ENCODE measurements around the gene PDRG1. TPM values are rescaled to one million over a fixed set of nuclear protein-coding genes. Genes with fewer than 3 reads are reported as not detected.
"Not testable (repeated sequence)": the region's sequence is repeated elsewhere in the genome, so short reads cannot be mapped to it uniquely, and the experiment has no call there.

Gene PDRG1
- total RNA-seq, 1 experiment from 2014 or later: 55.6 TPM

DNA sequence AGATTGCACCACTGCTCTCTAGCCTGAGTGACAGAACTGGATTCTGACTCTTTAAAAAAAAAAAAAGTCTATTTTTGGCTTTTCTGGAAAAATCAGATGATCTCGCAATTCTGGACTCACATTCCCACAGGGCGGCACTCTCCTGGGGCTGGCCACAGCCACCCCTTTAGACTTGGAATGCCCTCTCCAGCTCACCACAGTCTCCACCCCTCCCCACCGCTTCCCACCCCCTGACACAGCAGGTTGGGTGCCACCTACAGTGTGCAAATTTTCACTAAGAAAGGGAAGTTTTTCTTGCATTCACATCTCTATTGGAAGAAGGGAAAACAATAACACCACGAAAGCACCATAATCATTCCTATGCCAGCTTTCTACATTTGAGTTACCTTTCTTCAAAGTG, 15.4 kb downstream of the PDRG1 start:
- DNase-seq (ENCODE audit: low read depth): no peak
- in situ Hi-C loops (cut with HindIII; ENCODE audit: low pct_unique_long_range_greater_than_20kb, low sequenced_read_pairs): no loop called here

DNA sequence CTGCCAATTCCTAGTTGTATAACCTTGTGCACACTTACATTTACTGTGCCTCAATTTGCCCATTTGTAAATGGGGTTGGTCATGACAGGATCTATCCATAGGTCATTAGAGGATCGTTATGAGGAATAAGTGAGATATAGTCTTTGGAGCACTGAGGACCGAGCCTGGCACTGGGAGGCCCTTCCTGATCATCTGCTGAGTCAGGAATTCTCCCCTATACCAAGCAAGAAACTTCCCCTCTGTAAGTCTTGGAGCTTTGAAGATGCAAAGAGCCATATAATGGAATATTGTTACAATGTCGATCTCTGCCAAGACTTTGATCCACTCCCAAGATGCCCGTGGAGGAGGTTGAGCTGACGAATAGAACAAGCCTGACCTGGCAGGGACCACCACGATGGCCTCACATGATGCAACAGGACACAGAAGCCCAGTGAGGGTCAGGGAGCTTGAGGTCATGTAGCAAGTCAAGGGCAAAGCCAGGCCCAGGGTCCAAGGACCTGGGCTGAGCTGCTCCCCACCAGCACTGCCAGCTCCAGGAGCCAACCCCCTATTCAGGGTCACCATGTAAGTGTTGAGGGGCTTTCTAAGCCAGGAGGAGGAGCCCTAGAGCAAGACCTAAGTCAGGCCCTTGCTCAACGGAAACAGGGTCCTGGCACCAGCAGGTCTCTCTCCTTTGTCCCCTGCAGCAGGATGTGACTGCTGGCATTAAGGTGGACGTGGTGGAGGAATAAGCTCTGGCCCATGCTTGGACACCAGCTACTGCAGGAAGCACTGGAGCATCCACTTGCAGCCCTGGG, 16.7 kb downstream of the PDRG1 start:
- no peak for DNase-seq (ENCODE audit: low read depth)
- in situ Hi-C loops (cut with HindIII; ENCODE audit: low pct_unique_long_range_greater_than_20kb, low sequenced_read_pairs): no loop called here

DNA sequence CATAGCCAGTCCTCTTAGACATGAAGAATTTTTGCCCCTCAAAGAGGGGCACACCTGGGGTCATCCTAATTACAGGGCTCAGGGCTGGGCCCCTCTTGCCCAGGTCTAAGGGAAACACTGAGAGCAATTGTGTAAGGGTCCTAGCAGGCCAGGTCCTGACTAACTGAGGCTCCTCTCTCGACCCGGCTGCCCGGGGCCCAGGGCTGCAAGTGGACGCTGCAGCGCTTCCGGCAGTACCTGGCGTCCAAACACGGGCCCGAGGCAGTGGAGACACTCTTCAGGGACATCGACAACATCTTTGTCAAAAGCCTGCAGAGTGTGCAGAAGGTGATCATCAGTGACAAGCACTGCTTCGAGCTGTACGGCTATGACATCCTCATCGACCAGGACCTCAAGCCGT, 17.4 kb downstream of the PDRG1 start:
- no peak for DNase-seq (ENCODE audit: low read depth)
- in situ Hi-C loops (cut with HindIII; ENCODE audit: low pct_unique_long_range_greater_than_20kb, low sequenced_read_pairs): no loop called here

DNA sequence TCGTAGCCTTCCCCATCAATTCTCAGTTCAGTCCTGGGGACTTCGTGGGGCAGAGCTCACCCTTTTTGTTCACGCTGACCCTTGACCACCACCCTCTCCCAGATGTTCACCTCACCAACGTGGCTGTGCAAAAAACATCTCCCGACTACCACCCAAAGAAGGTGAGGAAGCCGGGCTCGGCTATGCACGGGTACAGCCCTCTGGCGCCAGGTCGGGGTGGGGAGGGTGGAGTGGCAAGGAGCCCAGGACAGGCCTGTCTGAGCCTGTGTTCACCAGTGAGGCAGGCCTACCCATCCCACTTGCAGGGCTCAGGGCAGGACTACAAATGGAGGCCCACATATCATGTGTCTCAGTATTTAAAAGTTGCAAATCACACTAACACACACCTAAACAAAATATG, 18.1 kb downstream of the PDRG1 start:
- no peak for DNase-seq (ENCODE audit: low read depth)
- in situ Hi-C loops (cut with HindIII; ENCODE audit: low pct_unique_long_range_greater_than_20kb, low sequenced_read_pairs): no loop called here

DNA sequence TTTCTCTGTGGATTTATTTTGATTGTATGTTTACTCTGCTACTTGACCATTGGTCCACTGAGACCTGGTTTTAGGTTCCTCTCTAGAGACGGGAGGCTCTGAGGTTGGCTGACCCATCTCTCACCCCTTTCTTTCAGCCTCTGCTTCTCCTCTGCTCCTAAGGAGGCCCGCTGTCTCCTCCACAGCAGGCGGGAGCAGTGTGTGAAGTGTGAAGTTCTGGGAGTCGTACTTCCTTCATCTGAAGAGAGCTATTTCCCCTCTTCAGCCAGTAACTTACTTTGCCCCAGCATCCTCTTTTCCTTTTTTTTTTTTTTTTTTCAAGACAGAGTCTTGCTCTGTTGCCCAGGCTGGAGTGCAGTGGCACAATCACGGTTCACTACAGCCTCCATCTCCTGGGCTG, 21.1 kb downstream of the PDRG1 start:
- in situ Hi-C loops (cut with HindIII; ENCODE audit: low pct_unique_long_range_greater_than_20kb, low sequenced_read_pairs): no loop called here

DNA sequence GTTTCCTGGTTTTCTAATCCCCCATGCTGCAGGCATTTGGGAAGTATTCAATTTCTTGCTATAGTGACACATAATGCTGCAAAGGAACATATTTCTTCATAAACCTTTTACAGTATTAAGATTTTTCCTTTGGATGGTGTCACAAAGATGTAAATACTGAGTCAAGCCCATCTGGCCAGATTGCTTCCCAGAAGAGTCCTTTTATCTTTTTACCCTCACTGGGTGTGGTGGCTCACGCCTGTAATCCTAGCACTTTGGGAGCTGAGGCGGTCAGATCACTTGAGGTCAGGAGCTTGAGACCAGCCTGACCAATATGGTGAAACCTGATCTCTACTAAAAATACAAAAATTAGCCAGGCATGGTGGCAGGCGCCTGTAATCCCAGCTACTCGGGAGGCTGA, 22.2 kb downstream of the PDRG1 start:
- DNase-seq (ENCODE audit: low read depth); in situ Hi-C loops (cut with HindIII; ENCODE audit: low pct_unique_long_range_greater_than_20kb, low sequenced_read_pairs): not testable (repeated sequence)

More for the DNA sequence above, 21.1 kb downstream of the PDRG1 start:
- no peak for DNase-seq (ENCODE audit: low read depth)

DNA sequence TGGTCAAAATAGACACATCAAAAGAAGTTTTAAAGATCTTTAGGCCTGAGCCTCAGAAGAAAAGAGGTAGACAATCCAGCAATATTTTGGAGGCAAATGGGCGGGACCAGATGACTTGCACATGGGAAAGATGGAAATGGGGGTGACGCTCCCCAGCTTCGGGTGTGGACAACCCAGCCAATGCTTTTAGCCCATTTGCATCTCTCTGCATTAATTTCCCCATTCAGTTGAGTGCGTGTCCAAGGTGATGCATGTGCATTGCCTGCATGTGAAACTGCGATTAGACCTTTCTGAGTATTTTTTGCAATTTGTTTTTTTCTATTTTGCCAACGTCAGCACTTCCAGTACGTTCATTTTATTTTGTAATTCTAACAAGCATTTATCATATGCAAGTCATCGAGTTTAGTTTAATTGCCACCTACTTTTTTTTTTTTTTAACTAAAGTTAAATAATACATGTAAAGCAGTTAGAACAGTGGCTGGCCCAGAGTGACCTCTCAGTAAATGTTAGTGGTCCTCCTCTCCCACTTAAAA, 24.2 kb downstream of the PDRG1 start:
- in situ Hi-C loops (cut with HindIII; ENCODE audit: low pct_unique_long_range_greater_than_20kb, low sequenced_read_pairs): no loop called here

DNA sequence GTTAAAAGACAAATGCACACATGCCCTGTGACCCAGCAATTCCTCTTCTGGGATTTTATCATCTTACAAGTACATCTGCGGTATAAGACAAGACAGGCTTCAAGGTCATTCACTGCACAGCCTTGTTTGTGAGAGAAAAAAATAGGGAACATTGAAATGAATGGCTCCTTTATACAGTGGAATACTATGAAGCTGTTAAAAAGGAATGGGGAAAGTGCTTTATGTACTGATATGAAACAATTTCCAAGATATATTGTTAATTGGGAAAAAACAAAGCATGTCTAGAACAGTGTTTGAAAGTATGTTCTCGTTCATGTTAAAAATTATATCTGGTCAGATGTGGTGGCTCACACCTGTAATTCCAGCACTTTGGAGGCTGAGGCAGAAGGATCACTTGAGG, 25.4 kb downstream of the PDRG1 start:
- in situ Hi-C loops (cut with HindIII; ENCODE audit: low pct_unique_long_range_greater_than_20kb, low sequenced_read_pairs): no loop called here
- no peak for DNase-seq (ENCODE audit: low read depth)

More for the DNA sequence above, 24.2 kb downstream of the PDRG1 start:
- no peak for DNase-seq (ENCODE audit: low read depth)

DNA sequence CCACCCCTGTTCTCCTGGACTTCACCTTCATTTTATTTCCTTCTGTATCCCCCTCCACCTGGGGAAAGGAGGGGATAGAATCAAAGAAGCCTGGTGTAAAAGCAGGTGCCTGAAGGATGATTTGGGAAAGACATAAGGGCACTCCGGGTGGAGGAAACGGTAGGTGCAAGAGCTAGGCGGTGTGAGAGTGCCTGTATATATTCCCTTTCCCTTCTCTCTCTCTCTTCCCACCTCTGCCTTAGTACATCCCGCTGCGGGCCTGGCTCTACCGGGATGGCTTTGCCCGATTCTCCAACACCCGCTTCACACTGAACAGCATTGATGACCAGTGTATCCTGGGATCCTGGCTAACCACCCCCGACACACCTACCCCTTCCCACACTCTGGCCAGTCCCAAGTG, 26.2 kb downstream of the PDRG1 start:
- in situ Hi-C loops (cut with HindIII; ENCODE audit: low pct_unique_long_range_greater_than_20kb, low sequenced_read_pairs): no loop called here
- no peak for DNase-seq (ENCODE audit: low read depth)

DNA sequence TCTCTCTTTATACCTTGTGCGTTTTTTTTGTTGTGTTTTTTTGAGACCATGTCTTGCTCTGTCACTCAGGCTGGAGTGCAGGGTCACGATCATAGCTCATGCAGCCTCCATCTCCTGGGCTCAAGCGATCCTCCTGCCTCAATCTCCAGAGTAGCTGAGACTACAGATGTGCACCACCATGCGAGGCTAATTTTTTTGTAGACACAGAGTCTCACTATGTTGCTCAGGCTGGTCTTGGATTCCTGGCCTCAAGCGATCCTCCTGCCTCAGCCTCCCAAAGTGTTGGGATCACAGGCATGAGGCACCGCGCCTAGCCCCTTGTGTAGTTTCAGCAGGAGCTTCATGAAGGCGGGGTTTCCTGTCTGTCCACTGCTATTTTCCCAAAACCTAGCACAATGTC, 27.3 kb downstream of the PDRG1 start:
- in situ Hi-C loops (cut with HindIII; ENCODE audit: low pct_unique_long_range_greater_than_20kb, low sequenced_read_pairs): no loop called here
- DNase-seq (ENCODE audit: low read depth): no peak

DNA sequence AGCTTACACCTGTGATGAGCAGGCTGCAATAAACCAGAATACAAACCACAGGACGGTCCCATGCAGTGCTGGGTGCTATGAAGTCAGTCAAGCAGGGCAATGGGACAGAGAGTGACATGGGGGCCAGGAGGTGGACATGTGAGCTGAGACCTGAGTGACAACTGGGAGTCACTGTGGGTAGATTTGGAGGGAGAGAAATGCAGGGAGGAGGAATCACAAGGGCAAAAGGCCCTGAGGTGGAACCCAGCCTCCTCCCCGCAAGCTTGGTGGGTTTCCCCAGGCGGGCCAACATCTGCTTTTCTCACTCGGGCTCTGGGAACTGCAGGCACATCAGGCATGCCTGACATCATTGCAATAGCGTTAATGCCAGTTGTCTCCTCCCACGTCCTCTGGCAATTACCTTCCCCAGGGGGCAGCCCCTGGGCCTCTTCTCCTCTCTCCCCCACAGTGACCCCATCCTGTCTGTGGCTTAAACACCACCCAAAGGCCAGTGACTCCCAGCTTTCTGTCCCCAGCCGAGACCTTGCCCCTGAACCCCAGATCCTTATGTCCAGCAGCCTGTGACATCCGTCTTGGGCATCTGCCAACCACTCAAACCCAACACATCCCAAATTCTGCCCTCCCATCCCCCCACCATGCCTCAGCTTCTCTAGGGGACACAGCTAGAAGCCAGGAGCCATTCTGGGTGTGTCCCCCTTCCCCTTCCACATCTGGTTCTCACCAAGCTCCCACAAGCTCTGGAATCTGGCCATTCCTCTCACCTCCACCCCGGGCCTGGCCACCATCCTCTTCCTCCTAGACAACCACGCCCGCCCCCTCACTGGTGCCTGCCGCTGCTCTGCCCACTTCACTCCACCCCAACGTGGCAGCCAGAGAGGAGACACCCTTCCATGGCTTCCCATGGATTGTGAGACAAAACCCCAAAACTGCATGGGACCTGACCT, 28.2 kb downstream of the PDRG1 start:
- in situ Hi-C loops (cut with HindIII; ENCODE audit: low pct_unique_long_range_greater_than_20kb, low sequenced_read_pairs): no loop called here

DNA sequence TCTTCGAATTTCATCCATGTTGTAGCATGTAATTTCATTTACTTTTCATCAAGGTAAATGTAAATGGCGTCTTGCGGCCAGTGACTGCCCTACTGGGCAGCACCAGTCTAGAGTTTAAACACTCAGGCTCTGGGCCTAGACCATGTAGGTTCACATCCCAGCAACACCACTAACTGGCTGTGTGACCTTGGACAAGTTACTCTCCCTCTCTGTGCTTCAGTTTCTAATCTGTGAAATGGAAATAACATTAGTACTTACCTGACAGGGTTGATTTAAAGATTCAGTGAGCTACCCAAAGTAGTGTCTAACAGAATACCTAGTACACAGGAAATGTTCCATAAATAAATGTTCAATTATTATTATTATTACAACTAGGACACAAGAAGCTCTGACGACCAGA, 29.3 kb downstream of the PDRG1 start:
- in situ Hi-C loops (cut with HindIII; ENCODE audit: low pct_unique_long_range_greater_than_20kb, low sequenced_read_pairs): no loop called here
- DNase-seq (ENCODE audit: low read depth): no peak

More for the DNA sequence above, 28.2 kb downstream of the PDRG1 start:
- DNase-seq (ENCODE audit: low read depth): no peak

DNA sequence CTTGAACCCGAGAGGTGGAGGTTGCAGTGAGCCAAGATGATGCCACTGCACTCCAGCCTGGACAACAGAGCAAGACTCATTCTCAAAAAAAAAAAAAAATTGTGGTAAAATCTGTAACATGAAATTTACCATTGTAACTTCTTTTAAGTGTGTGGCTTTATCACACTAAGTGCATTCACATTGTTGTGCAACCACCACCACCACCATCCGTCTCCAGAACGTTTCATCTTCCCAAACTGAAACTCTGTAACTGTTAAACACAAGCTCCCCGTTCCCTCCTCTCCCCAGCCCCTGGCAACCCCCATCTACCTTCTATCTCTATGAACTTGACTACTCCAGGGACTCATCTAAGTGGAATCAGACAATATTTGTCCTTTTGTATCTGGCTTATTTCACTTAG, 29.7 kb downstream of the PDRG1 start:
- no peak for DNase-seq (ENCODE audit: low read depth)
- in situ Hi-C loops (cut with HindIII; ENCODE audit: low pct_unique_long_range_greater_than_20kb, low sequenced_read_pairs): no loop called here

DNA sequence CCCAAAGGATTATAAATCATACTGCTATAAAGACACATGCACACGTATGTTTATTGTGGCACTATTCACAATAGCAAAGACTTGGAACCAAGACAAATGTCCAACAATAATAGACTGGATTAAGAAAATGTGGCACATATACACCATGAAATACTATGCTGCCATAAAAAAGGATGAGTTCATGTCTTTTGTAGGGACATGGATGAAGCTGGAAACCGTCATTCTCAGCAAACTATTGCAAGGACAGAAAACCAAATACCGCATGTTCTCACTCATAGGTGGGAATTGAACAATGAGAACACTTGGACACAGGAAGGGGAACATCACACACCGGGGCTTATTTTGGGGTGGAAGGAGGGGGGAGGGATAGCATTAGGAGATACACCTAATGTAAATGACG, 30.4 kb downstream of the PDRG1 start:
- in situ Hi-C loops (cut with HindIII; ENCODE audit: low pct_unique_long_range_greater_than_20kb, low sequenced_read_pairs); DNase-seq (ENCODE audit: low read depth): not testable (repeated sequence)

DNA sequence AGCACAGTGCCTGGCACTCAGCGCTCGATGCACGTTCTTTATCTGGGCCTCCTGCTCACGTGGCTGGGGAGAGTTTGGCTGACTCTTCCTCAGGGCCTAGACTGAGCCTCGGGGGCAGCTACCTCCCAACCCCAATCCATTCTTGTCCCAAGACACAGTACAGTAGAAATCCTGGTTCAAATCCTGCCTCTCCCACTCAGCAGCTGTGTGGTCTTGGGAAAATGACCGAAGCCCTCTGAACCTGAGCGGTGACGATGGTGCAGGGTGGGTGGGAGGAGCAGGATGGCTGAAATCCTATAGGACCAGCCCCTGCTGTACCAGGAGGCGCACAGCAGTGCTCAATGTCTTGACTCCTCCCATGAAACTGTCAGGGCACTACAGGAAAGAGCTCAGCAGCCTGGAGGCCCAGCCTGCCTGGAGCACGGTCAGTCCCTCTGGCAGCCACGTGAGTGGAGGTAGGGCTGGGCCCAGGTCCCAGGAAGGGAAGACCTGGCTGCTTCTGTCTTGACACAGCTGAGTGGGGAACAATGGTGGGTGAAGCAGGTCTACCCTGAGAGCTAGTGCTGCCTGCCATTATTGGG, 31.5 kb downstream of the PDRG1 start:
- in situ Hi-C loops (cut with HindIII; ENCODE audit: low pct_unique_long_range_greater_than_20kb, low sequenced_read_pairs): no loop called here

DNA sequence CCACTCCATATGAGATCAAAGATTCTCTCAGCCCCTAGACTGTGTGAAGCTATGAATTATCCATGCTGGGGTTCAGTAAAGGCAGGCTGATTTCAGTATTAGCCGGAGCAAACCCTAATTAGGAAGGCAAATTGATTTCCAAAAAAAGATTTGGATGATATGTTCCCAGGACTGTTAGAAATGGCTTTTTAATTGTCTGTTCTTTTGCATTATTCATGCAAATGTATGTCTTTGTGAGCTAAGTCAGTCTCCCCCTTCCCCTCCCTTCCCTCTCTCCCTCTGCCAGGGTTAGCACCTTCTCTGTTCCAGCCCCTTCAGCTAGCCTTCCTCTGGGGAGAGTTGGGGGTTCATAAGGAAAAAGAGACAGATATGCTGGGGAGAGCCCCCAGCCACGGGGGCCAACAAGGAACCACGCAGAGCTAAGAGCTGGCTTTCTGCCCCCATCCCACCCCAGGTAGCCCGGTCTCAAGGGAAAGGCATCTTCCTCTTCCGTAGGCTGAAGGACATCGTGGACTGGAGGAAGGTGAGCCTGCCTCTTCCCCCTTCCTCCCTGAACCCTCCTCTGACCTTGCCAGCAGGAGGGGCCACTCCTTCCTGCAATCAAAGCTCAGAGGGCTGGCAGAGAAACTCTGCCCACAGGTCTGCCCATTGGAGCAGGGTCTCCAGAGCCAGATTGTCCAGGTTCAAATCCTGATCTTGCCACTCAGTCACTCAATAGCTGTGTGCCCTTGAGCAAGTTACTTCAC, 32.3 kb downstream of the PDRG1 start:
- DNase-seq (ENCODE audit: low read depth): no peak
- in situ Hi-C loops (cut with HindIII; ENCODE audit: low pct_unique_long_range_greater_than_20kb, low sequenced_read_pairs): no loop called here

More for the DNA sequence above, 31.5 kb downstream of the PDRG1 start:
- DNase-seq (ENCODE audit: low read depth): no peak

DNA sequence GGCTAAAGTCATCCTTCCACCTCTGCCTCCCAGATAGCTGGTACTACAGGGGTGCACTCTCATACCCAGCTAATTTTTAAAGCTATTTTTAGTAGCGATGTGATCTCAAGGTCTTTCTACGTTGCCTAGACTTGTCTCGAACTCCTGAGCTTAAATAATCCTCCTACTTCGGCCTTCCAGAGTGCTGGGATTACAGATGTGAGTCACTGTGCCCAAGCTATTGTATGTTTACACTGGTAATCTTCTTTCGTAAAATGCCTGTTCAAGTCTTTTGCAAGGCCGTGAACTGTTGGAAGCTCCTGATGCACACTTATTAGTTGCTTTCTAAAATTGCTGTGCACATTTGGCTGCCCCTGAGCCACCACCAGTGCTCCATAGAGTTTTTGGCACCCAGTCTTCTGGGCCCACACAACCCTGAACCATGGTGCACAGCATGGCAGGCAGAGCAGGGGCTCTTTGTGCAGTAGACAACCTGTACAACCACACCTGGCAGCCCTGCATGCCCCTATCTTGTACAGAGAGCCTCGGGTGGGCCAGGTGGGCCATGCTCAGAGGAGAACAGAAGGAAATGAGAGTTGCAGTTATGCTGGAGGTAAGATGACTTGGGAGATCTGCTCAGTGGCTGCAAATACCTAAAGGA, 33.3 kb downstream of the PDRG1 start:
- in situ Hi-C loops (cut with HindIII; ENCODE audit: low pct_unique_long_range_greater_than_20kb, low sequenced_read_pairs): no loop called here
- DNase-seq (ENCODE audit: low read depth): no peak

Data from Caki2 (cell line).